NT2/D1 (cell line): ENCODE measurements around the gene INSIG2.

Source experiments
- SUZ12 ChIP-seq: IDR thresholded peaks from 2 replicates; pipeline ENCODE4 v1.6.1; 2011; ENCODE audit not compliant: insufficient read length, insufficient read depth; ENCODE audit errors: extremely low read depth
- YY1 ChIP-seq: IDR thresholded peaks from 2 replicates; pipeline ENCODE4 v1.6.1; 2011; ENCODE audit not compliant: insufficient read length, insufficient read depth
- ZNF274 ChIP-seq: IDR thresholded peaks from 2 replicates; pipeline ENCODE4 v1.6.1; 2011; ENCODE audit warnings: mild to moderate bottlenecking, low read depth, low read length

- TF ChIP-seq YY1: no peak
- TF ChIP-seq ZNF274: no peak
- TF ChIP-seq SUZ12: no peak
Measured at GRCh38 chr2:118051826-118052358, 36.4 kb upstream of the INSIG2 start.
